Rectal smooth muscle tissue (tissue), 1 donor: ENCODE results near the gene TIAM1.

Source experiments
- H3K27ac ChIP-seq: one replicate; pipeline ENCODE4 v1.7.0; 2013; ENCODE audit warnings: low read depth, low read length, inconsistent platforms
- H3K27me3 ChIP-seq: one replicate; pipeline ENCODE4 v1.7.0; 2013; ENCODE audit warnings: low read length; ENCODE audit not compliant: control insufficient read depth, insufficient read depth
- H3K36me3 ChIP-seq: one replicate; pipeline ENCODE4 v1.7.0; 2013; ENCODE audit warnings: low read length; ENCODE audit not compliant: control insufficient read depth, insufficient read depth
- H3K4me1 ChIP-seq: one replicate; pipeline ENCODE4 v1.7.0; 2013; ENCODE audit warnings: low read length; ENCODE audit not compliant: control insufficient read depth, insufficient read depth
- H3K4me3 ChIP-seq: one replicate; pipeline ENCODE4 v1.7.0; 2013; ENCODE audit warnings: low read length
- H3K9ac ChIP-seq: one replicate; pipeline ENCODE4 v1.7.0; 2013; ENCODE audit warnings: low read length

The TIAM1 gene

DNA sequence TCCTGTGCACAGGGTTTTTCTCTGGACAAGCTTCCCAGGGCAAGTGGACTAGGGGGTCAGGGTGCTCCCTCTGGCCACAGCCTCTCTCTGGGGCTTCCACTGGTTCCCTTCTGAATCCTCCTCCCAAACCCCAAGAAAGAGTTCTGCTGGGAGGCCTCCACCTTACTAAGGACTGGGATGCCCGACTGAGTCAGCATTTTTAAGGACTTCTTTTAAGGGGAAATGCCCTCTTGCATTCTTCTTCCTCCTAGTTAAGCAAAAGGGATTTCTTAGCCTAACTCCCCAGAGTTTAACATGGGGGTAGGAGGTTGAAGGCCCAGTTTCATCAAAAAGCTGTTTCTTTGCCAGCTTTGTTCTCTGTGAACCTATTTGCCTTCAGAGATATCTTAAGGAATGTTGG, 206.1 kb downstream of the TIAM1 start:
- Histone ChIP-seq H3K27me3 (no peaks in the 10 kb centered on the region), H3K9ac (no peak overlapping the region), H3K27ac (no peak overlapping the region), H3K4me1 (no peaks in the 10 kb centered on the region), H3K4me3 (no peak overlapping the region), H3K36me3 (no peaks in the 10 kb centered on the region)

DNA sequence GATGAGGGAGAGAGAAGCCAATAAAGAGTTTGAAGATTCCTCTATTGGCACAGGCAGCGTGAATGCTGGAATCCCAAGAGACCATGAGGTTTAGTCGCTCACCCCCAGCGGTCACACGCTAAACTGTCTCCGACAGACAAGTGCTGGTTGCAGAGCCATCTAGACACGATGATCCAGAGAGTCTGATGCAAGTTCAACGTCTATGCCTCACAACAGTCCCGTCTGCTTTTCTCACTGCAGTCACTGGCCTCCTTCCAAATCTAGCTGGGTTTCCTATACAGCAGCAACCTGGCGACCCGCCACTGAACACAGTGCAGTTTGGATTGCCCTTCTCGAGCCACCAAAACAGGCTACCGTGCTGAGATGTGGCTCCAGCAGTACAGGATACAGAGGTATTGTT, 207.2 kb downstream of the TIAM1 start:
- Histone ChIP-seq H3K9ac (no peak overlapping the region), H3K4me3 (no peak overlapping the region), H3K27ac (no peak overlapping the region), H3K4me1 (no peaks in the 10 kb centered on the region), H3K27me3 (no peaks in the 10 kb centered on the region), H3K36me3 (no peaks in the 10 kb centered on the region)

GRCh38 chr21:31135531-31136184, 208.4 kb downstream of the TIAM1 start:
- H3K36me3 ChIP-seq = no peaks in the 10 kb centered on the region
- no peak overlapping the region for H3K27ac ChIP-seq
- H3K9ac ChIP-seq = no peak overlapping the region
- H3K4me1 ChIP-seq = no peaks in the 10 kb centered on the region
- H3K27me3 ChIP-seq = no peaks in the 10 kb centered on the region
- H3K4me3 ChIP-seq = no peak overlapping the region

DNA sequence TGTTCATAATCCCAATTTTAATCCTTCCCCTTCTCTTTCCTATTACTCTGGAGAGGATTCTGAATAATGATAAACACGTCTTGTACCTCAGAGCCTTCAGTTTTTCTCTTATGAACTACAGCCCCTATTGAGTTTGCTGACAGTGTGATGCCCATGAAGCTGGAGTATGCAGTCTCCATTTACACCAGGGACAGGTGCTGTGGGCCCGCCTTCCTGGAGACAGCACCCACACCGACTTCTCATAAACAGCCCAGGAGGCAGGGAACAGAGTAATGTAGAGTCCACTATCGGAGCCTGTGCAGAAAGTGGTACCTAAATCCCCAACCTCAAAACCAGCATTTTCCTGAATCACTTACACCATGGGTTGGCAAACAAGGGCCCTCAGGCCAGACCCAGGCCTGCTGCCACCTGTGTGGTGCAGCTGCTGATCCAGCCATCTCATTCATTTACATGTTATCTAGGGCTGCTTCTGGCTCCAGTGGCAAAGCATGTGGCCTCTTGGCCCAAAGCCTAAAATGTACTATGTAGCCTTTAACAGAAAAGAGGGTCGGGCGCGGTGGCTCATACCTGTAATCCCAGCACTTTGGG, 210.7 kb downstream of the TIAM1 start:
- Histone ChIP-seq H3K27ac (no peak overlapping the region), H3K27me3 (no peaks in the 10 kb centered on the region), H3K36me3 (no peaks in the 10 kb centered on the region), H3K4me1 (no peaks in the 10 kb centered on the region), H3K4me3 (no peak overlapping the region), H3K9ac (no peak overlapping the region)

DNA sequence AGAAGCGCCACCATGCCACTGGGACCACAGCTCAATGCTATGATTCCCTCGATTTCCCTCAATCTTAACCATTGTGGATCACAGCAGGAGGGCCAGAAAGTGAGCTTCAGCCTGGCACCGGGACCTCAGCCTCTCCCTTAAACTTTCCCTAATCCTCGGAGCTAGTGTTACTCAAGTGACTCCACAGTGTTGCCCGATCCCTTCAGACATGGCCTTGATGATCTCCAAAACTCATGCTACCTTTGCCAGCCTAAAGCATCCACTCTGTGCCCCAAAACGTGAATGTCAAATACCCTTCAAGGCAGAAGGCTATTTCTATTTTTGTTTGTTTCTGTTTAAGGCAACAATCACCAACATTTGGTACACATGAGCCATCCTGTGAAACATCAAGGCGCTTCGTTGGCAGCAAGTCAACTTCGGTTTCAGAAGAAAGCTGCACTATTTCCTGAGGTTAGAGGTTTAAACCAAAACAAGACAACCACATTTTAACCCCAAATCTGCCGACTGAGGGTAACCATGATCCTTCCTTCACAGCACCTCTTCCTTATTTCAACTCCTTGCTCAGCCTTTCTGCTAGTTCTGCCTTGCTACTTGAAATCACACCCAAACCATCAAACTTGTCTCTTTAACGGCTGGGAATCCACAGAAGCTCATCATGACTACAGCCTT, 211.4 kb downstream of the TIAM1 start:
- Histone ChIP-seq H3K9ac (no peak overlapping the region), H3K27ac (no peak overlapping the region), H3K4me3 (no peak overlapping the region), H3K36me3 (no peaks in the 10 kb centered on the region), H3K27me3 (no peaks in the 10 kb centered on the region), H3K4me1 (no peaks in the 10 kb centered on the region)

DNA sequence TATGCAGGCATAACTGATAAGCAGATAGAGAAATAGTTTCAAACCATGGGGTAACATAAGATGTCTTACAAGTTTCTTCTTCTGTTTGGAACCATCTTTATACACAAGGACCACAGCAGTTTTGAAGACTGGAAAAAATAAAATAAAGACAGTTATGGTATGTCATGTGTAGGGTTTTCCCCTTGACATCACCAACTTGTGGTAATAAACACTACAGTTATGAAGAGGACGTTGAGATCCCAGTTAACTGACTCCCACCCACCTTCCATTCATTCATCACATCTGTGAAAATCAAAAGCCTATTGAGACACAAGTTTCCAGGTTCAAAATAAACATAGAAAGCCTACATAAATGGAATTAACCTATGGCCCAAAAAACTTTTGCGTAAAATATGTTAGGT, 213.2 kb downstream of the TIAM1 start:
- Histone ChIP-seq H3K27ac (no peak overlapping the region), H3K9ac (no peak overlapping the region), H3K4me3 (no peak overlapping the region), H3K4me1 (no peaks in the 10 kb centered on the region), H3K36me3 (no peaks in the 10 kb centered on the region), H3K27me3 (no peaks in the 10 kb centered on the region)

GRCh38 chr21:31128234-31128633, 215.8 kb downstream of the TIAM1 start:
- no peaks in the 10 kb centered on the region for H3K27me3 ChIP-seq
- no peak overlapping the region for H3K27ac ChIP-seq
- no peaks in the 10 kb centered on the region for H3K4me1 ChIP-seq
- no peaks in the 10 kb centered on the region for H3K36me3 ChIP-seq
- H3K4me3 ChIP-seq = no peak overlapping the region
- H3K9ac ChIP-seq = no peak overlapping the region

GRCh38 chr21:31124010-31124409, 220.1 kb downstream of the TIAM1 start:
- Histone ChIP-seq H3K4me1 (no peaks in the 10 kb centered on the region), H3K27me3 (no peaks in the 10 kb centered on the region), H3K27ac (no peak overlapping the region)

GRCh38 chr21:31119199-31119598, 224.9 kb downstream of the TIAM1 start:
- Histone ChIP-seq H3K9ac (no peak overlapping the region), H3K27me3 (no peaks in the 10 kb centered on the region), H3K27ac (no peak overlapping the region), H3K36me3 (no peaks in the 10 kb centered on the region), H3K4me1 (no peaks in the 10 kb centered on the region), H3K4me3 (no peak overlapping the region)

More at GRCh38 chr21:31124010-31124409, 220.1 kb downstream of the TIAM1 start:
- Histone ChIP-seq H3K36me3 (no peaks in the 10 kb centered on the region), H3K9ac (no peak overlapping the region), H3K4me3 (no peak overlapping the region)

- no peak overlapping the region for H3K27ac ChIP-seq
- H3K4me3 ChIP-seq = no peak overlapping the region
- H3K9ac ChIP-seq = no peak overlapping the region
- H3K4me1 ChIP-seq = no peaks in the 10 kb centered on the region
- no peaks in the 10 kb centered on the region for H3K36me3 ChIP-seq
- H3K27me3 ChIP-seq = no peaks in the 10 kb centered on the region
These were observed 226.7 kb downstream of the TIAM1 start for GRCh38 chr21:31117128-31117916.

DNA sequence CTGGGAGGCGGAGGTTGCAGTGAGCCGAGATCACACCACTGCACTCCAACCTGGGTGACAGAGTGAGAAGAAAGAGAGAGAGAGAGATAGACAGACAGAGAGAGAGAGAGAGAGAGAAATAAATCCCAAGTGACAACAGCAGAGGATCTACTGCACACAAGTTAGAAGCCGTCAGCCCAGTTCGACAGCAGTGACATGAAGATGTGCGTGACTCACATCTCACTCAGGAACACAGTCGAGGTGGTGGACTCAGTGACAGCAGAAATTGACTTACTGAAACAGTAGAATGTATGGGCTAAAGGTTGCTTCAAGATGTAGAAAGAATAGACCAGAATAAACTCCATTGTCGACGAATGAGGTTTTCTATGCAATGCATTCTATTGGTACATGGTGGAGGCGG, 228.8 kb downstream of the TIAM1 start:
- Histone ChIP-seq H3K4me3 (no peak overlapping the region), H3K27me3 (no peaks in the 10 kb centered on the region), H3K9ac (no peak overlapping the region), H3K4me1 (no peaks in the 10 kb centered on the region), H3K27ac (no peak overlapping the region), H3K36me3 (no peaks in the 10 kb centered on the region)

DNA sequence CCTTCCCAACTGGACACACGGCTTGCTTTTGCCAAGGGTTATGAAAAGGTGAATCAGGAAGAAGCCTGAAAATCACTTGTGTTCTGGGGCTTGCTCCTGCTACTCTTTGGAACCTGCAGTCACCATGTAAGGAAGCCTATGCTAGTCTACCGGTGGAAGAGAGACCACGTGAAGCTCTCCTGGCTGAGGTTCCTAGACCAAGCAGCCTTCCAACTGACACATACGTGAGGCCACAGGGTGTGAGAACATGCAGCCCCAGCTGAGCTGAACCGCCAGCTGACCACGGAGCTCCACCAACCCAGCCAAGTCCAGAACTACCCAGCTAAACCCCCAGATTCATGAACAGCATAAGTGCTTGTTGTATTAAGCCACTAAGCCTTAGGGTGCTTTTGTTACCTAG, 233.0 kb downstream of the TIAM1 start:
- no peak overlapping the region for H3K9ac ChIP-seq
- H3K27me3 ChIP-seq = no peaks in the 10 kb centered on the region
- H3K4me1 ChIP-seq = no peaks in the 10 kb centered on the region
- H3K36me3 ChIP-seq = no peaks in the 10 kb centered on the region
- H3K4me3 ChIP-seq = no peak overlapping the region
- H3K27ac ChIP-seq = no peak overlapping the region
